ENCODE data around the gene THOC7. TPM values are rescaled to one million over a fixed set of nuclear protein-coding genes. Genes with fewer than 3 reads are reported as not detected.

The THOC7 gene
- total and polyA plus RNA-seq, 8 donors, result 27.8 to 189 (median 82.8) TPM

DNA sequence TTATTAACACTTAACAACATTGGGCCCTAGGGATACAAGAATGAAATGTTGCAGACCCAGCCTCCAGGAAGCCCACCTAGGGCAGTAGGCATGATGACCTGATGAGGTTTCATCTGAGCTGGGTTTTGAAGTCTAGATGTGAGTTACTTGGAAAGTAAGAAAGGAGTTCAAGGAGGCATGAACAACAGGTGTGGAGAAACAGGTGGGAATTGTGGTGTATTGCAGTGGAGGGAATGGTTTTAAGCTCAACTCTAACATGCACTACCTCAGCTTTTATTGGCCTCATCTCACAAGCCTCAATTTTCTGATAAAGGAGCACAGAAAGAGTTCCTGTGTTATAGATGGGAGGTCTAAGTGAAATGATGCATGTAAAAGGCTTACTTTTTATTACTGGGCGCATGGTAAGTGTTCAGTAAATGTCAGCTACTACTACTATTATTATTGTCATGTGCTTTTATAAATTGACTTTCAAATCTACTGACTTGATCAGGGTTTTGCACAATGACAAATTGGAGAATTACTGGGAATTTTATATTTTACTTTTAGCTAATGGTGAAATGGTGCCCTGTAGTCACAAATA, 29.3 kb upstream of the THOC7 start:
- no peak for DNase-seq
- Histone ChIP-seq H3K36me3 (peaks cover 0 to 9% (median 5%) of the 10 kb centered on the region in 4 donors), H3K9me3 (no peaks in the 10 kb centered on the region), H3K27me3 (no peaks in the 10 kb centered on the region), H3K27ac (no peak overlapping the region), H3K4me3 (no peak overlapping the region), H3K4me1 (peaks cover 0 to 24% (median 10%) of the 10 kb centered on the region in 4 donors)
- no peak for TF ChIP-seq POLR2AphosphoS5 (IDR thresholded peaks at IDR 0.05)
- TF ChIP-seq, protein P1, sequence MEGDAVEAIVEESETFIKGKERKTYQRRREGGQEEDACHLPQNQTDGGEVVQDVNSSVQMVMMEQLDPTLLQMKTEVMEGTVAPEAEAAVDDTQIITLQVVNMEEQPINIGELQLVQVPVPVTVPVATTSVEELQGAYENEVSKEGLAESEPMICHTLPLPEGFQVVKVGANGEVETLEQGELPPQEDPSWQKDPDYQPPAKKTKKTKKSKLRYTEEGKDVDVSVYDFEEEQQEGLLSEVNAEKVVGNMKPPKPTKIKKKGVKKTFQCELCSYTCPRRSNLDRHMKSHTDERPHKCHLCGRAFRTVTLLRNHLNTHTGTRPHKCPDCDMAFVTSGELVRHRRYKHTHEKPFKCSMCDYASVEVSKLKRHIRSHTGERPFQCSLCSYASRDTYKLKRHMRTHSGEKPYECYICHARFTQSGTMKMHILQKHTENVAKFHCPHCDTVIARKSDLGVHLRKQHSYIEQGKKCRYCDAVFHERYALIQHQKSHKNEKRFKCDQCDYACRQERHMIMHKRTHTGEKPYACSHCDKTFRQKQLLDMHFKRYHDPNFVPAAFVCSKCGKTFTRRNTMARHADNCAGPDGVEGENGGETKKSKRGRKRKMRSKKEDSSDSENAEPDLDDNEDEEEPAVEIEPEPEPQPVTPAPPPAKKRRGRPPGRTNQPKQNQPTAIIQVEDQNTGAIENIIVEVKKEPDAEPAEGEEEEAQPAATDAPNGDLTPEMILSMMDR (IDR thresholded peaks at IDR 0.05), result no peak
- TF ChIP-seq EP300 (IDR thresholded peaks at IDR 0.05), result no peak
- no peak for TF ChIP-seq POLR2A (IDR thresholded peaks at IDR 0.05)
- WGBS, 5 donors, result 98 to 100% (median 100%) methylated on average over 1 of the region's 1 CpG
- intact Hi-C loops (cut with DNase I; ENCODE audit: low total_unique reads), result no loop called here

GRCh38 chr3:63891518-63891917, 27.9 kb upstream of the THOC7 start:
- intact Hi-C loops (cut with DNase I; ENCODE audit: low total_unique reads), result no loop called here
- Histone ChIP-seq H3K4me3 (no peak overlapping the region), H3K36me3 (peaks cover 0 to 9% (median 5%) of the 10 kb centered on the region in 4 donors), H3K4me1 (peaks cover 0 to 26% (median 12%) of the 10 kb centered on the region in 4 donors), H3K27me3 (no peaks in the 10 kb centered on the region), H3K27ac (no peak overlapping the region), H3K9me3 (no peaks in the 10 kb centered on the region)
- TF ChIP-seq POLR2AphosphoS5 (IDR thresholded peaks at IDR 0.05) (no peak), POLR2A (IDR thresholded peaks at IDR 0.05) (no peak), EP300 (IDR thresholded peaks at IDR 0.05) (no peak)
- TF ChIP-seq, protein P1 (IDR thresholded peaks at IDR 0.05), result no peak
- WGBS, 5 donors, result 85 to 91% (median 87%) methylated on average over 5 of the region's 5 CpGs
- DNase-seq, result no peak

DNA sequence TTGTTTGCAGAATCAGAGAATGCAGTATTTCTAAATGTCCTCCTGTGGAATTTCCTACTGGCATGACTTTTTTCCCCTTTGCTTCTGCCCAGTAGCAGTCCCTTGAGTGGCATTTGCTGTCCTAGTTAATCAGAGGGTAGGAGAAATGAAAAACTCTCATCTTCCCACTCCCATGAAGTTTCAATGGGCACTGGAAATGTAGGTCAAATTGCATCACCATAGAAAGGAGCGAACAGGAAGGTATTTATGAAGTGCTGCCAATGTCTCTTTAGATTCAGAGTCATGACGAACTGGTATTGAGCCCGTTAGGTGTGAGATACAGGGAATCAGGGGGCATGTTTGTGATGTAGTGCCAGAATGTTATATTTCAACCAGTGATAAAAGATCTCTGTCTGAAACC, 23.3 kb upstream of the THOC7 start:
- Histone ChIP-seq H3K36me3 (peaks cover 0 to 9% (median 5%) of the 10 kb centered on the region in 4 donors), H3K4me3 (no peak overlapping the region), H3K27ac (no peak overlapping the region), H3K9me3 (no peaks in the 10 kb centered on the region), H3K4me1 (peaks cover 0 to 30% (median 8%) of the 10 kb centered on the region in 4 donors), H3K27me3 (no peaks in the 10 kb centered on the region)
- no peak for DNase-seq
- no peak for TF ChIP-seq POLR2A (IDR thresholded peaks at IDR 0.05)
- no peak for TF ChIP-seq EP300 (IDR thresholded peaks at IDR 0.05)
- TF ChIP-seq POLR2AphosphoS5 (IDR thresholded peaks at IDR 0.05), result no peak
- TF ChIP-seq, protein P1 (IDR thresholded peaks at IDR 0.05), result no peak
- WGBS, 5 donors, result 57 to 72% (median 62%) methylated on average over 3 of the region's 3 CpGs
- intact Hi-C loops (cut with DNase I; ENCODE audit: low total_unique reads), result no loop called here

GRCh38 chr3:63880653-63881052, 17.0 kb upstream of the THOC7 start:
- H3K9me3 ChIP-seq, result no peaks in the 10 kb centered on the region
- no peaks in the 10 kb centered on the region for H3K36me3 ChIP-seq
- intact Hi-C loops (cut with DNase I; ENCODE audit: low total_unique reads), result no loop called here
- peaks cover 0 to 38% (median 21%) of the 10 kb centered on the region in 4 donors for H3K4me1 ChIP-seq
- DNase-seq, result no peak
- no peak for TF ChIP-seq POLR2AphosphoS5 (IDR thresholded peaks at IDR 0.05)
- TF ChIP-seq POLR2A (IDR thresholded peaks at IDR 0.05), result no peak
- TF ChIP-seq, protein P1 (IDR thresholded peaks at IDR 0.05), result no peak
- no peak for TF ChIP-seq EP300 (IDR thresholded peaks at IDR 0.05)
- no peak overlapping the region for H3K4me3 ChIP-seq
- 81 to 83% (median 82%) methylated on average over 5 of the region's 5 CpGs for WGBS, 5 donors
- no peaks in the 10 kb centered on the region for H3K27me3 ChIP-seq
- H3K27ac ChIP-seq, result no peak overlapping the region

Data from stomach (tissue), 9 donors.